ENCODE results near the gene HRH1.

Gene HRH1

DNA sequence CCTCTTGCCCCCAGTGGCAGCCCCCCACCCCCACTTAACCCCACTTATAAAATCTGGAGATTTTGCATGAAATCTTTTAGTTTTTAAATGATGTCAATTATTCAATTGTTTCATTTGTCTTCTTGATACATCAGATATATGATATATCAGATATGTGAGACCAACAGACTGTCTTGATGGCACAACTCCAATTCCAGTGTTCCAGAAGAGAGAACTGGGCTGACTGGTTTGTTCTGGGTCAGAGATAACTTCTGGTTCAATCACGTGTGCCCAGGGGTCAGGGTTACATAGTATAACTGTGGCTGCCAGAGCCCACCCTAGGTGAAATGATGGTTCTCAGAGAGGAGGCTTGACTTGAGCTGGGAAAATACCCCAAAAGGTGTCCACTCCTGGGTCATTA lies 85.5 kb downstream of the HRH1 start:
- TF ChIP-seq TCF7L2 (IDR thresholded peaks at IDR 0.05; ENCODE audit: borderline replicate concordance, low read depth, low read length), result no peak
- TF ChIP-seq KLF7 (tag by site-specific recombination; IDR thresholded peaks at IDR 0.05; ENCODE audit: borderline replicate concordance), result no peak
- Histone ChIP-seq H3K27ac (ENCODE audit: extremely low read depth, low read depth, low read length) (no peak overlapping the region), H3K9me3 (ENCODE audit: control insufficient read depth, insufficient read depth, low read depth, low read length) (no peaks in the 10 kb centered on the region), H3K36me3 (ENCODE audit: control insufficient read depth in 2 of 2, insufficient read depth in 1 of 2, low read length in 2 of 2) (no peaks in the 10 kb centered on the region), H3K4me1 (ENCODE audit: control insufficient read depth, insufficient read depth, low read length) (no peaks in the 10 kb centered on the region), H3K4me3 (ENCODE audit: low read depth, low read length) (no peak overlapping the region)
- ChIA-PET POLR2A (interaction anchor here (0.6 kb wide), 1 partner anchor 35 kb away, joined by 3 read pairs; no protein-coding TSS in a partner anchor), CTCF (interaction anchor here (0.6 to 1.5 kb wide), 3 partner anchors 33 to 376 kb away, joined by 3 to 5 read pairs (median 3); no protein-coding TSS in a partner anchor)

DNA sequence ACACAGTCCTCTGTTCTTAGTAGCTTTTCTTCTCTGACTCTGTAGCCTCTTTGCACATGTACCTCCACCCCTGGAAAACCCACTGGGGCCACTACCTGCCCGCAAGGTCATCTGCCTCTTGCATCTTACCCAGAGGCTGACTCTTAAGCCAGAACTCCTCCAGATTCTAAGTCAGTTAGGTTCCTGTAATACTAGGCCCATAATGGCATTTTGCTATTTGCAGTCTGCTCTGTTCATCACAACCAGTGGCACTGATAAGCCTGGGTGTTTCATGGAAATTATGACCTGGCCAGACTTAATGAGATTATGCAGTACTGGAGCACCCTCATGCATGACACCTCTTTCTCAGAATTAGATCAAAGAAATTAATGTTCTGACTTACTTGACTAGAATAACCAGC lies 86.2 kb downstream of the HRH1 start:
- no peak for TF ChIP-seq GLI2 (tag by site-specific recombination; IDR thresholded peaks at IDR 0.05; ENCODE audit: borderline replicate concordance, low read depth)
- no peak for TF ChIP-seq ZNF76 (tag by site-specific recombination; IDR thresholded peaks at IDR 0.05; ENCODE audit: borderline replicate concordance, low read depth)
- TF ChIP-seq ZNF747 (tag by site-specific recombination; IDR thresholded peaks at IDR 0.05), result no peak
- no peak for TF ChIP-seq ZNF394 (tag by site-specific recombination; IDR thresholded peaks at IDR 0.05; ENCODE audit: borderline replicate concordance)
- no peak for TF ChIP-seq ZNF404 (tag by site-specific recombination; IDR thresholded peaks at IDR 0.05)
- TF ChIP-seq, protein P1, sequence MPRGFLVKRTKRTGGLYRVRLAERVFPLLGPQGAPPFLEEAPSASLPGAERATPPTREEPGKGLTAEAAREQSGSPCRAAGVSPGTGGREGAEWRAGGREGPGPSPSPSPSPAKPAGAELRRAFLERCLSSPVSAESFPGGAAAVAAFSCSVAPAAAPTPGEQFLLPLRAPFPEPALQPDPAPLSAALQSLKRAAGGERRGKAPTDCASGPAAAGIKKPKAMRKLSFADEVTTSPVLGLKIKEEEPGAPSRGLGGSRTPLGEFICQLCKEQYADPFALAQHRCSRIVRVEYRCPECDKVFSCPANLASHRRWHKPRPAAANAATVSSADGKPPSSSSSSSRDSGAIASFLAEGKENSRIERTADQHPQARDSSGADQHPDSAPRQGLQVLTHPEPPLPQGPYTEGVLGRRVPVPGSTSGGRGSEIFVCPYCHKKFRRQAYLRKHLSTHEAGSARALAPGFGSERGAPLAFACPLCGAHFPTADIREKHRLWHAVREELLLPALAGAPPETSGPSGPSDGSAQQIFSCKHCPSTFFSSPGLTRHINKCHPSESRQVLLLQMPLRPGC (tag by site-specific recombination; IDR thresholded peaks at IDR 0.05), result no peak
- TF ChIP-seq ZBTB7A (tag by site-specific recombination; IDR thresholded peaks at IDR 0.05; ENCODE audit: low read depth), result no peak
- TF ChIP-seq ZNF514 (tag by site-specific recombination; IDR thresholded peaks at IDR 0.05), result no peak
- TF ChIP-seq EGR2 (tag by site-specific recombination; IDR thresholded peaks at IDR 0.05; ENCODE audit: low read depth), result no peak
- no peak for TF ChIP-seq ZNF175 (tag by site-specific recombination; IDR thresholded peaks at IDR 0.05)
- no peak for TF ChIP-seq SETDB1 (IDR thresholded peaks at IDR 0.05; ENCODE audit: insufficient read length, low read length)
- no peak for TF ChIP-seq ZNF558 (tag by site-specific recombination; IDR thresholded peaks at IDR 0.05)
- H3K27ac ChIP-seq (ENCODE audit: extremely low read depth, low read depth, low read length), result no peak overlapping the region
- H3K4me3 ChIP-seq (ENCODE audit: low read depth, low read length), result no peak overlapping the region
- H3K36me3 ChIP-seq (ENCODE audit: control insufficient read depth in 2 of 2, insufficient read depth in 1 of 2, low read length in 2 of 2), result no peaks in the 10 kb centered on the region
- H3K4me1 ChIP-seq (ENCODE audit: control insufficient read depth, insufficient read depth, low read length), result no peaks in the 10 kb centered on the region
- POLR2A ChIA-PET, result no interaction called here
- CTCF ChIA-PET, result interaction anchor here (1.5 kb wide), 1 partner anchor 95 kb away, joined by 3 read pairs; no protein-coding TSS in a partner anchor
- H3K9me3 ChIP-seq (ENCODE audit: control insufficient read depth, insufficient read depth, low read depth, low read length), result no peaks in the 10 kb centered on the region

DNA sequence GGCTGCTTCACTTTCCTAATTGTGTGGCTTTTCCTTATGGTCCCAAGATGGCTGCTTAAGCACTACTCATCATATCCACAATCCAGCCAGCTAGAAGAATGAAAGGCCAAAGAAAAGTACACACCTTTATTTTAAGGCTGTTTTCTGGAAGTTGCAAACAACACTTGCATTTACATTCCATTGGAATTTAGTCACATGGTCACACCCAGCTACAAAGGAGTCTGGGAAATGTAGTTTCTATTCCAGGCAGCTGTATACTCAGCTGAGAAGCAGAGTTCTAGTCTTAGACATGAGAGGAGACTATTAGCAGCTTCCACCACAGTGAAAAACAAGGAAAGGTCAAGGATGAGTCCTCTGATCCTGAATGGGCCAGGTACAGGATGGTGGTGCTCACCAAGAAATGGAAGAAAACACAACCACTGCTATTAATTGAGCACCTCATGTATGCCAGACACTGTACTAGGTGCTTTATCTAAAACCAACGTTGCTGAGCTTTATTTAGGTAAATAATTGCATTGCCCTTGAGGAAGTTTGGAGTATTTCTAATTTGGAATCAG lies 89.9 kb downstream of the HRH1 start:
- CTCF ChIA-PET, result interaction anchor here (0.9 kb wide), 1 partner anchor 90 kb away, joined by 3 read pairs; no protein-coding TSS in a partner anchor
- no peaks in the 10 kb centered on the region for H3K9me3 ChIP-seq (ENCODE audit: control insufficient read depth, insufficient read depth, low read depth, low read length)
- POLR2A ChIA-PET, result interaction anchor here (0.6 to 1.3 kb wide), 2 partner anchors 28 to 441 kb away, joined by 3 read pairs; partner anchors contain the start of gene ATG7
- no peak overlapping the region for H3K4me3 ChIP-seq (ENCODE audit: low read depth, low read length)
- no peaks in the 10 kb centered on the region for H3K36me3 ChIP-seq (ENCODE audit: control insufficient read depth in 2 of 2, insufficient read depth in 1 of 2, low read length in 2 of 2)
- TF ChIP-seq, protein P2, sequence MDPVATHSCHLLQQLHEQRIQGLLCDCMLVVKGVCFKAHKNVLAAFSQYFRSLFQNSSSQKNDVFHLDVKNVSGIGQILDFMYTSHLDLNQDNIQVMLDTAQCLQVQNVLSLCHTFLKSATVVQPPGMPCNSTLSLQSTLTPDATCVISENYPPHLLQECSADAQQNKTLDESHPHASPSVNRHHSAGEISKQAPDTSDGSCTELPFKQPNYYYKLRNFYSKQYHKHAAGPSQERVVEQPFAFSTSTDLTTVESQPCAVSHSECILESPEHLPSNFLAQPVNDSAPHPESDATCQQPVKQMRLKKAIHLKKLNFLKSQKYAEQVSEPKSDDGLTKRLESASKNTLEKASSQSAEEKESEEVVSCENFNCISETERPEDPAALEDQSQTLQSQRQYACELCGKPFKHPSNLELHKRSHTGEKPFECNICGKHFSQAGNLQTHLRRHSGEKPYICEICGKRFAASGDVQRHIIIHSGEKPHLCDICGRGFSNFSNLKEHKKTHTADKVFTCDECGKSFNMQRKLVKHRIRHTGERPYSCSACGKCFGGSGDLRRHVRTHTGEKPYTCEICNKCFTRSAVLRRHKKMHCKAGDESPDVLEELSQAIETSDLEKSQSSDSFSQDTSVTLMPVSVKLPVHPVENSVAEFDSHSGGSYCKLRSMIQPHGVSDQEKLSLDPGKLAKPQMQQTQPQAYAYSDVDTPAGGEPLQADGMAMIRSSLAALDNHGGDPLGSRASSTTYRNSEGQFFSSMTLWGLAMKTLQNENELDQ (tag by site-specific recombination; IDR thresholded peaks at IDR 0.05; ENCODE audit: low read depth), result no peak
- TF ChIP-seq ZNF239 (tag by site-specific recombination; IDR thresholded peaks at IDR 0.05) (no peak), KLF8 (tag by site-specific recombination; IDR thresholded peaks at IDR 0.05) (peak; percentile 37; the same call in 1 of the 2 replicates)
- no peak overlapping the region for H3K27ac ChIP-seq (ENCODE audit: extremely low read depth, low read depth, low read length)
- no peaks in the 10 kb centered on the region for H3K4me1 ChIP-seq (ENCODE audit: control insufficient read depth, insufficient read depth, low read length)

All from HEK293 (cell line).